SK-N-SH treated with all-trans-retinoic acid at 6 μM for 48 hours (cell line): ENCODE results near the gene OR13J1.

ENCODE experiments used
- ARNTL ChIP-seq: fragments of 450-650 bp; formaldehyde crosslinking; IDR thresholded peaks from 2 replicates; pipeline ENCODE4 v1.5.0; 2020; ENCODE audit warnings: low read depth, mild to moderate bottlenecking, moderate library complexity, borderline replicate concordance
- BACH2 ChIP-seq: fragments of 250-450 bp; sonication (Bioruptor Pico); IDR thresholded peaks from 2 replicates; pipeline ENCODE4 v1.9.0; 2021; ENCODE audit warnings: mild to moderate bottlenecking, borderline replicate concordance
- ISL1 ChIP-seq: fragments of 250-450 bp; sonication (Bioruptor Pico); IDR thresholded peaks from 2 replicates; pipeline ENCODE4 v2.1.2; 2022; ENCODE audit warnings: mild to moderate bottlenecking, moderate library complexity
- OSR1 ChIP-seq: fragments of 250-450 bp; sonication (Bioruptor Pico); IDR thresholded peaks from 2 replicates; pipeline ENCODE4 v1.8.0; 2022; ENCODE audit warnings: moderate library complexity, mild to moderate bottlenecking, inconsistent platforms
- ZC3H10 ChIP-seq: fragments of 250-450 bp; sonication (Bioruptor Pico); IDR thresholded peaks from 2 replicates; pipeline ENCODE4 v1.5.1; 2021; ENCODE audit warnings: mild to moderate bottlenecking, moderate library complexity
- ZNF70 ChIP-seq: fragments of 450-650 bp; formaldehyde crosslinking; IDR thresholded peaks from 2 replicates; pipeline ENCODE4 v1.5.0; 2020; ENCODE audit warnings: mild to moderate bottlenecking, moderate library complexity
- TF ChIP-seq, protein P1 (sequence below): fragments of 250-450 bp; sonication (Bioruptor Pico); IDR thresholded peaks from 2 replicates; pipeline ENCODE4 v1.8.0; 2020; ENCODE audit warnings: mild to moderate bottlenecking, moderate library complexity, borderline replicate concordance
- TF ChIP-seq, protein P2 (sequence below): fragments of 250-450 bp; sonication (Bioruptor Pico); IDR thresholded peaks from 2 replicates; pipeline ENCODE4 v1.5.1; 2020; ENCODE audit warnings: low read depth, mild to moderate bottlenecking, moderate library complexity

DNA sequence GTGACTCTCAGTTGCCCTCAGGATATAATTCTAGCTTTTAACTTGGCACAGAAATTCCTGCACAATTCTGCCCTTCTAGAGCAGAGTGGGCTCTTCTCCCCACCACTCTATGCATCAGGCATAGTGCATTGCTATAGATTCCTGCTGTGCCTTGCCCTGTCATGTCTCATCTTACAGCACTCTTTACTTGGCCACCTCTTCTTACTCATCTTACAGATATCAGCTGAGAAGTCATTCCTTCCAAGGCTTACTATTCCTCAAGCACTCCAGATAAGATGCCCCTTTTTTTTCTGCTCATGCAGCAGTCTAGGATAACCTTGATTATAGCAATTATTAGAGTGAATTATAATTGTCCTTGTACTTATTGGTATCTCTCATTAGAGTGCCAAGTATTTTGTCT lies 47.3 kb downstream of the OR13J1 start:
- TF ChIP-seq ARNTL (CRISPR knock-in tag) (no peak), ZC3H10 (CRISPR knock-in tag) (no peak), BACH2 (CRISPR knock-in tag) (no peak), ISL1 (CRISPR knock-in tag) (no peak), OSR1 (CRISPR knock-in tag) (no peak), ZNF70 (no peak)
- TF ChIP-seq, protein P1, sequence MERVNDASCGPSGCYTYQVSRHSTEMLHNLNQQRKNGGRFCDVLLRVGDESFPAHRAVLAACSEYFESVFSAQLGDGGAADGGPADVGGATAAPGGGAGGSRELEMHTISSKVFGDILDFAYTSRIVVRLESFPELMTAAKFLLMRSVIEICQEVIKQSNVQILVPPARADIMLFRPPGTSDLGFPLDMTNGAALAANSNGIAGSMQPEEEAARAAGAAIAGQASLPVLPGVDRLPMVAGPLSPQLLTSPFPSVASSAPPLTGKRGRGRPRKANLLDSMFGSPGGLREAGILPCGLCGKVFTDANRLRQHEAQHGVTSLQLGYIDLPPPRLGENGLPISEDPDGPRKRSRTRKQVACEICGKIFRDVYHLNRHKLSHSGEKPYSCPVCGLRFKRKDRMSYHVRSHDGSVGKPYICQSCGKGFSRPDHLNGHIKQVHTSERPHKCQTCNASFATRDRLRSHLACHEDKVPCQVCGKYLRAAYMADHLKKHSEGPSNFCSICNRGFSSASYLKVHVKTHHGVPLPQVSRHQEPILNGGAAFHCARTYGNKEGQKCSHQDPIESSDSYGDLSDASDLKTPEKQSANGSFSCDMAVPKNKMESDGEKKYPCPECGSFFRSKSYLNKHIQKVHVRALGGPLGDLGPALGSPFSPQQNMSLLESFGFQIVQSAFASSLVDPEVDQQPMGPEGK (CRISPR knock-in tag), result no peak
- TF ChIP-seq, protein P2, sequence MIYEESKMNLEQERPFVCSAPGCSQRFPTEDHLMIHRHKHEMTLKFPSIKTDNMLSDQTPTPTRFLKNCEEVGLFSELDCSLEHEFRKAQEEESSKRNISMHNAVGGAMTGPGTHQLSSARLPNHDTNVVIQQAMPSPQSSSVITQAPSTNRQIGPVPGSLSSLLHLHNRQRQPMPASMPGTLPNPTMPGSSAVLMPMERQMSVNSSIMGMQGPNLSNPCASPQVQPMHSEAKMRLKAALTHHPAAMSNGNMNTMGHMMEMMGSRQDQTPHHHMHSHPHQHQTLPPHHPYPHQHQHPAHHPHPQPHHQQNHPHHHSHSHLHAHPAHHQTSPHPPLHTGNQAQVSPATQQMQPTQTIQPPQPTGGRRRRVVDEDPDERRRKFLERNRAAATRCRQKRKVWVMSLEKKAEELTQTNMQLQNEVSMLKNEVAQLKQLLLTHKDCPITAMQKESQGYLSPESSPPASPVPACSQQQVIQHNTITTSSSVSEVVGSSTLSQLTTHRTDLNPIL (CRISPR knock-in tag), result no peak
